Left lung (tissue), 10 donors: ENCODE results near the gene DDO. TPM values are rescaled to one million over a fixed set of nuclear protein-coding genes. Genes with fewer than 3 reads are reported as not detected.
A peak's percentile ranks its signal among the peaks of the same experiment; 100 is the strongest.

Experiments
- ATAC-seq: fragments of 200-7000 bp; cut with Tn5 transposase; one replicate; pipeline ENCODE4 v1.9.1; 2020; ENCODE audit warnings: moderate library complexity
- DNase-seq, 4 donors: peaks; one replicate each; pipeline ENCODE4 v3.0.0-alpha.2; 2013 to 2020
- H3K27ac ChIP-seq, 2 donors: fragments of 200-600 bp; sonication (generic) in 1 of 2; one replicate each; pipeline versions ENCODE4 v1.5.0 to v1.8.0; 2020 to 2021
- H3K27me3 ChIP-seq, 2 donors: fragments of 200-600 bp; sonication (generic) in 1 of 2; one replicate each; pipeline versions ENCODE4 v1.5.0 to v1.8.0; 2020 to 2021
- H3K36me3 ChIP-seq, 2 donors: fragments of 200-600 bp; sonication (generic) in 1 of 2; one replicate each; pipeline versions ENCODE4 v1.5.0 to v1.8.0; 2020 to 2021
- H3K4me1 ChIP-seq, 2 donors: fragments of 200-600 bp; one replicate each; pipeline ENCODE4 v1.8.0; 2021
- H3K4me3 ChIP-seq, 2 donors: fragments of 200-600 bp; sonication (generic) in 1 of 2; one replicate each; pipeline versions ENCODE4 v1.5.0 to v1.8.0; 2020 to 2021; ENCODE audit warnings: mild to moderate bottlenecking in 1 of 2
- H3K9me3 ChIP-seq, 2 donors: fragments of 200-600 bp; sonication (generic) in 1 of 2; one replicate each; pipeline versions ENCODE4 v1.5.0 to v1.8.0; 2020 to 2021
- intact Hi-C, 2 donors: fragments of 100-400 bp; cut with DNase I; formaldehyde crosslinking; loops; one replicate each; pipeline versions ENCODE4 v1.11.2 to v1.14.2; 2022
- polyA plus RNA-seq, 6 donors: library from polyadenylated mRNA; unstranded; fragments of 120-200 nt; gene quantifications; one replicate each; pipeline ENCODE4 v1.2.1, GENCODE V29; 2013; ENCODE audit not compliant: insufficient read length in 6 of 6
- total RNA-seq, 2 donors: library from RNA; stranded (reverse); fragmentation: NEBNext Ultra II Directional; extraction: Animal tissue kit (Norgen Biotek cat#: 25700); gene quantifications; one replicate each; pipeline ENCODE4 v1.2.1, GENCODE V29; 2021
- TF ChIP-seq, protein P1 (sequence below), 2 donors: fragments of 200-600 bp; sonication (generic) in 1 of 2; IDR thresholded peaks; one replicate each; pipeline versions ENCODE4 v1.5.0 to v1.8.0; 2021; ENCODE audit warnings: antibody characterized with exemption in 2 of 2
- donor health status: DM: no; HTN: yes; CAD: no.
- donor health status: DM: no; HTN: no; CAD: no.

DDO gene
- total and polyA plus RNA-seq, 8 donors: 0.61 to 2.4 (median 1.7) TPM

- intact Hi-C loops: no loop called here
- no peak for ATAC-seq
- H3K36me3 ChIP-seq: no peaks in the 10 kb centered on the region
Observed at GRCh38 chr6:110422444-110422822, 7.1 kb upstream of the DDO start.

DNA sequence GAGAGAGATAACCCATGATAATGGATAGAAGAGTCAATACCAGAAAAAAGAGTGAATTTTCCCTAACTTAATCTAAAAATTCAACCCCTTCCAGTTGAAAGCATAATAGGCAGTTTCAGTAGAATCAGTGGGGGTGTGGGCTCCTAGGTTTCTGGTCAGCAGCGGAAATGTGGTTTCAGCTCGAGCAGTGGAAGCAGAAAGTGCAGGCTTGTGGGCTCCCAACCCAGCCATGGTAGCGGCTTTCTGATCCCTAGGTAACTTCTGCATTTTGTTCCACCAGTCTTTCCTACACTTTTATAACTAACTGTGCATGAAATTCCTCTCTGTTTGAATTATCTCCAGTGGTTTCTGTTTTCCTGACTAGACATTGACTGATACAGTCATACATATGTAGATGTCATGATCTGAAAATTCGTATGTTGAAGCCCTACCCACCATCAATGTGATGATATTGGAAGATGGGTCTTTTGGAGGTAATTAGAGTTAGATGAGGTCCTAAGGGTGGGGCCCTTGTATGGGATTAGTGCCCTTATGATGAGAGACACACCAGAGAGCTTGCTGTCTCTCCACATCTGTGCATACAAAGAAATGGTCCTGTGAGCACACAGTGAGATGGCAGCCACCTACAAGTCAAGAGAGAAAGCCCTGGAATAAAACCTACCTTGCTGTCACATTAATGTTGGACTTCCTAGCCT, 6.5 kb upstream of the DDO start:
- ATAC-seq: peak; percentile 30
- intact Hi-C loops: no loop called here
- Histone ChIP-seq H3K9me3 (peaks cover 0 to 4% of the 10 kb centered on the region in 2 donors), H3K27ac (no peak overlapping the region), H3K4me3 (no peak overlapping the region), H3K27me3 (no peaks in the 10 kb centered on the region), H3K36me3 (no peaks in the 10 kb centered on the region), H3K4me1 (peaks cover 0 to 5% of the 10 kb centered on the region in 2 donors)
- TF ChIP-seq, protein P1, sequence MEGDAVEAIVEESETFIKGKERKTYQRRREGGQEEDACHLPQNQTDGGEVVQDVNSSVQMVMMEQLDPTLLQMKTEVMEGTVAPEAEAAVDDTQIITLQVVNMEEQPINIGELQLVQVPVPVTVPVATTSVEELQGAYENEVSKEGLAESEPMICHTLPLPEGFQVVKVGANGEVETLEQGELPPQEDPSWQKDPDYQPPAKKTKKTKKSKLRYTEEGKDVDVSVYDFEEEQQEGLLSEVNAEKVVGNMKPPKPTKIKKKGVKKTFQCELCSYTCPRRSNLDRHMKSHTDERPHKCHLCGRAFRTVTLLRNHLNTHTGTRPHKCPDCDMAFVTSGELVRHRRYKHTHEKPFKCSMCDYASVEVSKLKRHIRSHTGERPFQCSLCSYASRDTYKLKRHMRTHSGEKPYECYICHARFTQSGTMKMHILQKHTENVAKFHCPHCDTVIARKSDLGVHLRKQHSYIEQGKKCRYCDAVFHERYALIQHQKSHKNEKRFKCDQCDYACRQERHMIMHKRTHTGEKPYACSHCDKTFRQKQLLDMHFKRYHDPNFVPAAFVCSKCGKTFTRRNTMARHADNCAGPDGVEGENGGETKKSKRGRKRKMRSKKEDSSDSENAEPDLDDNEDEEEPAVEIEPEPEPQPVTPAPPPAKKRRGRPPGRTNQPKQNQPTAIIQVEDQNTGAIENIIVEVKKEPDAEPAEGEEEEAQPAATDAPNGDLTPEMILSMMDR (IDR thresholded peaks at IDR 0.05): no peak
- no peak for DNase-seq

More at GRCh38 chr6:110422444-110422822, 7.1 kb upstream of the DDO start:
- Histone ChIP-seq H3K9me3 (peaks cover 0 to 4% of the 10 kb centered on the region in 2 donors), H3K4me3 (no peak overlapping the region), H3K27ac (no peak overlapping the region), H3K4me1 (peaks cover 0 to 5% of the 10 kb centered on the region in 2 donors), H3K27me3 (no peaks in the 10 kb centered on the region)
- no peak for DNase-seq
- TF ChIP-seq, protein P1 (IDR thresholded peaks at IDR 0.05): no peak

GRCh38 chr6:110419028-110419739, 3.8 kb upstream of the DDO start:
- no peaks in the 10 kb centered on the region for H3K27me3 ChIP-seq
- intact Hi-C loops: no loop called here
- H3K36me3 ChIP-seq: no peaks in the 10 kb centered on the region
- no peak overlapping the region for H3K27ac ChIP-seq
- DNase-seq (no peak), ATAC-seq (no peak)
- no peak overlapping the region for H3K4me3 ChIP-seq
- TF ChIP-seq, protein P1 (IDR thresholded peaks at IDR 0.05): no peak
- H3K9me3 ChIP-seq: peaks cover 0 to 4% of the 10 kb centered on the region in 2 donors
- H3K4me1 ChIP-seq: peaks cover 0 to 8% of the 10 kb centered on the region in 2 donors

GRCh38 chr6:110418594-110418993, 3.2 kb upstream of the DDO start:
- Histone ChIP-seq H3K36me3 (no peaks in the 10 kb centered on the region), H3K4me3 (no peak overlapping the region), H3K27me3 (no peaks in the 10 kb centered on the region), H3K27ac (no peak overlapping the region), H3K9me3 (peaks cover 0 to 4% of the 10 kb centered on the region in 2 donors), H3K4me1 (peaks cover 0 to 9% of the 10 kb centered on the region in 2 donors)
- ATAC-seq (no peak), DNase-seq (no peak)
- intact Hi-C loops: no loop called here
- TF ChIP-seq, protein P1 (IDR thresholded peaks at IDR 0.05): no peak

- H3K9me3 ChIP-seq: no peaks in the 10 kb centered on the region
- H3K36me3 ChIP-seq: no peaks in the 10 kb centered on the region
- intact Hi-C loops: no loop called here
- no peaks in the 10 kb centered on the region for H3K27me3 ChIP-seq
- peak overlapping the region; percentile 51 to 64 for H3K27ac ChIP-seq
- DNase-seq (no peak), ATAC-seq (peak; percentile 43)
- TF ChIP-seq, protein P1 (IDR thresholded peaks at IDR 0.05): no peak
- H3K4me1 ChIP-seq: peaks cover 0 to 4% of the 10 kb centered on the region in 2 donors
- H3K4me3 ChIP-seq: peak overlapping the region in 1 of 2 donors; percentile 34
Observed at GRCh38 chr6:110414669-110415068, 706 bp downstream of the DDO start.
